Fibroblast of lung (primary cell): ENCODE data around the gene ANXA6.

ENCODE experiments used
- CTCF ChIP-seq, 2 donors: IDR thresholded peaks in 1 of 2; conservative IDR thresholded peaks in 1 of 2; 1 replicate in 1 of 2; 2 replicates in 1 of 2; pipeline ENCODE4 v1.5.1; 2011 to 2012; ENCODE audit warnings: low read length in 2 of 2, control low read depth in 1 of 2, inconsistent platforms in 1 of 2, low read depth in 1 of 2, mild to moderate bottlenecking in 1 of 2
- EZH2 ChIP-seq: IDR thresholded peaks from 2 replicates; pipeline ENCODE4 v1.5.1; 2012; ENCODE audit warnings: low read length, control low read depth, mild to moderate bottlenecking; ENCODE audit errors: missing control alignments

GRCh38 chr5:151162776-151163175 lies 5.2 kb upstream of the ANXA6 start:
- TF ChIP-seq CTCF (conservative IDR thresholded peaks at IDR 0.05 in 1 of 2, IDR thresholded peaks at IDR 0.05 in 1 of 2; ENCODE audit: low read depth in 1 of 2, low read length in 2 of 2) (no peak), EZH2 (no peak)
